Breast epithelium (tissue), 3 donors: ENCODE results near the gene NEU2.

Experiments
- POLR2A ChIP-seq: fragments of 450-650 bp; IDR thresholded peaks from one replicate; pipeline ENCODE4 v1.6.1; 2016; ENCODE audit warnings: antibody characterized with exemption, mild to moderate bottlenecking, moderate library complexity
- POLR2AphosphoS5 ChIP-seq, 3 donors: sonication (generic); formaldehyde crosslinking; IDR thresholded peaks; one replicate each; pipeline ENCODE4 v1.6.1; 2017; ENCODE audit warnings: antibody characterized with exemption in 3 of 3
- TF ChIP-seq, protein P1 (sequence below), 3 donors: fragments of 450-650 bp; IDR thresholded peaks; one replicate each; pipeline ENCODE4 v1.5.1; 2016 to 2017; ENCODE audit warnings: antibody characterized with exemption in 3 of 3, mild to moderate bottlenecking in 3 of 3, moderate library complexity in 3 of 3

DNA sequence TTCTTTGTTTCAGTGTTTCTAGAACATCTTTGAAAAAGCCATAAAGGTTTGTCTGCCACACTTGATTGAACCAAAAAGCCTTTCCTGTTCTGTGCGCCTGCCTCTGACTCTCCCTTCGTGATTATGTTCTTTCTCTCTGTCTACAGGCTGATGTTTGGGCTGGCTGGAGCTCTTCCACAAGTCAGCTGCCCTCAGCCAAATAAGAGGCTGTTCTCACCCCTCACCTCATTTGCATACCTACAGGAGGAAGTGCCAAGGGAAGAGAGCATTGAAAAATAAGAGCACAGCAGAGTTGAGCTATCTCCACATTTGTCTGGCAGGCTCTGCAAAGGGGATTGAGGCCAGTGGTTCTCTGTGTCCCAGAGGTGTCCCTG is 43.5 kb downstream of the NEU2 start:
- TF ChIP-seq, protein P1, sequence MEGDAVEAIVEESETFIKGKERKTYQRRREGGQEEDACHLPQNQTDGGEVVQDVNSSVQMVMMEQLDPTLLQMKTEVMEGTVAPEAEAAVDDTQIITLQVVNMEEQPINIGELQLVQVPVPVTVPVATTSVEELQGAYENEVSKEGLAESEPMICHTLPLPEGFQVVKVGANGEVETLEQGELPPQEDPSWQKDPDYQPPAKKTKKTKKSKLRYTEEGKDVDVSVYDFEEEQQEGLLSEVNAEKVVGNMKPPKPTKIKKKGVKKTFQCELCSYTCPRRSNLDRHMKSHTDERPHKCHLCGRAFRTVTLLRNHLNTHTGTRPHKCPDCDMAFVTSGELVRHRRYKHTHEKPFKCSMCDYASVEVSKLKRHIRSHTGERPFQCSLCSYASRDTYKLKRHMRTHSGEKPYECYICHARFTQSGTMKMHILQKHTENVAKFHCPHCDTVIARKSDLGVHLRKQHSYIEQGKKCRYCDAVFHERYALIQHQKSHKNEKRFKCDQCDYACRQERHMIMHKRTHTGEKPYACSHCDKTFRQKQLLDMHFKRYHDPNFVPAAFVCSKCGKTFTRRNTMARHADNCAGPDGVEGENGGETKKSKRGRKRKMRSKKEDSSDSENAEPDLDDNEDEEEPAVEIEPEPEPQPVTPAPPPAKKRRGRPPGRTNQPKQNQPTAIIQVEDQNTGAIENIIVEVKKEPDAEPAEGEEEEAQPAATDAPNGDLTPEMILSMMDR (IDR thresholded peaks at IDR 0.05): no peak
- TF ChIP-seq POLR2A (no peak), POLR2AphosphoS5 (IDR thresholded peaks at IDR 0.05) (no peak)
